Spleen (tissue), 11 donors: Measurements from ENCODE around the gene CEP95. TPM values are rescaled to one million over a fixed set of nuclear protein-coding genes. Genes with fewer than 3 reads are reported as not detected.

Experiments used
- DNase-seq: peaks from one replicate; pipeline ENCODE4 v3.0.0-alpha.2; 2020
- H3K27ac ChIP-seq, 8 donors: fragments of 200-600 bp; sonication (generic) in 7 of 8; 1 replicate in 4 of 8; 2 replicates in 4 of 8; pipeline versions ENCODE4 v1.5.0 to v1.8.0; 2016 to 2021; ENCODE audit warnings: inconsistent platforms in 4 of 8, mild to moderate bottlenecking in 4 of 8, moderate library complexity in 1 of 8
- H3K27me3 ChIP-seq, 7 donors: fragments of 200-600 bp; sonication (generic) in 6 of 7; replicated peaks in 1 of 7; 1 replicate in 4 of 7; 2 replicates in 3 of 7; pipeline versions ENCODE4 v1.5.0 to v1.8.0; 2016 to 2021; ENCODE audit warnings: inconsistent platforms in 3 of 7, mild to moderate bottlenecking in 1 of 7
- H3K36me3 ChIP-seq, 6 donors: fragments of 200-600 bp; sonication (generic) in 5 of 6; 1 replicate in 4 of 6; 2 replicates in 2 of 6; pipeline versions ENCODE4 v1.5.0 to v1.8.0; 2016 to 2021; ENCODE audit warnings: inconsistent platforms in 2 of 6
- H3K4me1 ChIP-seq, 6 donors: fragments of 200-600 bp; sonication (generic) in 5 of 6; 1 replicate in 3 of 6; 2 replicates in 3 of 6; pipeline versions ENCODE4 v1.5.0 to v1.8.0; 2016 to 2021; ENCODE audit warnings: inconsistent platforms in 3 of 6
- H3K4me3 ChIP-seq, 8 donors: fragments of 200-600 bp; sonication (generic) in 7 of 8; 1 replicate in 4 of 8; 2 replicates in 4 of 8; pipeline versions ENCODE4 v1.5.0 to v1.8.0; 2016 to 2021; ENCODE audit warnings: inconsistent platforms in 4 of 8, mild to moderate bottlenecking in 4 of 8, moderate library complexity in 2 of 8
- H3K9me3 ChIP-seq, 8 donors: fragments of 200-600 bp; sonication (generic) in 7 of 8; 1 replicate in 4 of 8; 2 replicates in 4 of 8; pipeline versions ENCODE4 v1.5.0 to v1.8.0; 2016 to 2021; ENCODE audit warnings: inconsistent platforms in 4 of 8
- CTCF ChIP-seq, 11 experiments: fragments of 200-600 bp in 7 of 11; fragments of 450-650 bp in 4 of 11; sonication (generic) in 4 of 11; IDR thresholded peaks in 8 of 11; conservative IDR thresholded peaks in 3 of 11; 1 replicate in 7 of 11; 2 replicates in 4 of 11; pipeline versions ENCODE4 v1.4.0 to v1.8.0; 2016 to 2021; ENCODE audit warnings: antibody characterized with exemption in 11 of 11, inconsistent platforms in 4 of 11, mild to moderate bottlenecking in 1 of 11
- POLR2A ChIP-seq, 3 donors: fragments of 450-650 bp; IDR thresholded peaks; one replicate each; pipeline ENCODE4 v1.5.1; 2017; ENCODE audit warnings: antibody characterized with exemption in 3 of 3, mild to moderate bottlenecking in 1 of 3
- POLR2AphosphoS5 ChIP-seq, 3 donors: sonication (generic); formaldehyde crosslinking; IDR thresholded peaks; one replicate each; pipeline ENCODE4 v1.5.1; 2017; ENCODE audit warnings: antibody characterized with exemption in 3 of 3
- WGBS, 5 donors: extraction: QIAGEN DNeasy Blood & Tissue Kit in 3 of 5; methylation state at CpG; one replicate each; pipeline versions ENCODE4 v1.1.5 to v1.1.7; 2013 to 2018; 5-methylcytosine and 5-hydroxymethylcytosine counted together
- intact Hi-C: fragments of 100-400 bp; cut with DNase I; formaldehyde crosslinking; loops from one replicate; pipeline ENCODE4 v1.15.0; 2023; ENCODE audit warnings: low total_unique reads
- polyA plus RNA-seq, 3 donors: library from polyadenylated mRNA; stranded (reverse); fragments of 200-250 nt; gene quantifications; one replicate each; pipeline ENCODE4 v1.2.1, GENCODE V29; 2013
- total RNA-seq, 7 donors: library from RNA; depleted of rRNA in 3 of 7; stranded (reverse); fragments of >200 nt in 3 of 7; fragmentation: NEBNext Ultra II Directional in 4 of 7; extraction: Animal tissue kit (Norgen Biotek cat#: 25700) in 4 of 7; gene quantifications; one replicate each; pipeline versions ENCODE4 v1.1.0 to v1.2.1, GENCODE V29; 2016 to 2021
- donor health status: healthy with polysubstance abuse.
- donor health status: DM: no; HTN: no; CAD: no; lungs with moderate emphysema.
- donor health status: DM: no; HTN: no; CAD: no.
- donor health status: Bipolar disorder and iron deficiency.
- donor health status: healthy.
- donor health status: DM: no; HTN: no; CAD: no.
- donor health status: DM: yes; HTN: yes; CAD: no.

Gene CEP95
- total and polyA plus RNA-seq, 10 donors: 33.5 to 83.9 (median 53.5) TPM

- WGBS, 5 donors: 78 to 88% (median 83%) methylated on average over 5 of the region's 5 CpGs
- Histone ChIP-seq H3K27me3 (no peaks in the 10 kb centered on the region), H3K4me3 (peak overlapping the region in 5 of 8 donors; percentile 70 to 92 (median 84)), H3K9me3 (no peaks in the 10 kb centered on the region), H3K36me3 (peaks cover 9 to 67% (median 63%) of the 10 kb centered on the region in 6 donors), H3K4me1 (peaks cover 37 to 78% (median 72%) of the 10 kb centered on the region in 6 donors), H3K27ac (peak overlapping the region in 5 of 8 donors; percentile 24 to 100 (median 100))
- no peak for DNase-seq
- intact Hi-C loops: no loop called here
- TF ChIP-seq POLR2A (IDR thresholded peaks at IDR 0.05): no peak
- TF ChIP-seq POLR2AphosphoS5 (IDR thresholded peaks at IDR 0.05): no peak
- no peak for TF ChIP-seq CTCF (IDR thresholded peaks at IDR 0.05 in 8 of 11, conservative IDR thresholded peaks at IDR 0.05 in 3 of 11)
Observed at GRCh38 chr17:64503341-64503740, 3.4 kb upstream of the CEP95 start.

- H3K4me3 ChIP-seq: peak overlapping the region; percentile 70 to 96 (median 86)
- H3K4me1 ChIP-seq: peaks cover 45 to 78% (median 73%) of the 10 kb centered on the region in 6 donors
- H3K27ac ChIP-seq: peak overlapping the region; percentile 99 to 100 (median 100)
- no peaks in the 10 kb centered on the region for H3K9me3 ChIP-seq
- peaks cover 9 to 63% (median 59%) of the 10 kb centered on the region in 6 donors for H3K36me3 ChIP-seq
- no peak for TF ChIP-seq POLR2A (IDR thresholded peaks at IDR 0.05)
- TF ChIP-seq CTCF (IDR thresholded peaks at IDR 0.05 in 8 of 11, conservative IDR thresholded peaks at IDR 0.05 in 3 of 11): no peak
- no peak for TF ChIP-seq POLR2AphosphoS5 (IDR thresholded peaks at IDR 0.05)
- 25 to 43% (median 37%) methylated on average over 7 of the region's 7 CpGs for WGBS, 5 donors
- no peak for DNase-seq
- intact Hi-C loops: no loop called here
- H3K27me3 ChIP-seq: no peaks in the 10 kb centered on the region
Observed at GRCh38 chr17:64503821-64504768, 2.7 kb upstream of the CEP95 start.

- H3K27ac ChIP-seq: peak overlapping the region; percentile 99 to 100 (median 100)
- intact Hi-C loops: no loop called here
- H3K4me1 ChIP-seq: peaks cover 49 to 78% (median 73%) of the 10 kb centered on the region in 6 donors
- DNase-seq: no peak
- peaks cover 9 to 63% (median 57%) of the 10 kb centered on the region in 6 donors for H3K36me3 ChIP-seq
- WGBS, 5 donors: 0 to 2% (median 1%) methylated on average over 13 of the region's 13 CpGs
- no peaks in the 10 kb centered on the region for H3K27me3 ChIP-seq
- peak overlapping the region; percentile 70 to 96 (median 86) for H3K4me3 ChIP-seq
- TF ChIP-seq POLR2AphosphoS5 (IDR thresholded peaks at IDR 0.05) (no peak), CTCF (IDR thresholded peaks at IDR 0.05 in 8 of 11, conservative IDR thresholded peaks at IDR 0.05 in 3 of 11) (no peak), POLR2A (IDR thresholded peaks at IDR 0.05) (no peak)
- H3K9me3 ChIP-seq: no peaks in the 10 kb centered on the region
Observed at GRCh38 chr17:64504769-64505339, 1.9 kb upstream of the CEP95 start.
